NCI-H1105 treated with DMSO at 0.1 percent for 48 hours (cell line): ENCODE data around the gene PDSS2.

Source experiments
- DNase-seq: peaks from one replicate; lab custom pipeline; 2025; lab: John Stamatoyannopoulos, UW

Gene PDSS2

GRCh38 chr6:107271208-107271790, 188.1 kb downstream of the PDSS2 start:
- DNase-seq = no peak

GRCh38 chr6:107267634-107268033, 191.7 kb downstream of the PDSS2 start:
- DNase-seq = no peak

- no peak for DNase-seq
These were observed 192.4 kb downstream of the PDSS2 start for GRCh38 chr6:107267006-107267405.

- no peak for DNase-seq
These were observed 192.8 kb downstream of the PDSS2 start for GRCh38 chr6:107266563-107266962.

- no peak for DNase-seq
These were observed 195.0 kb downstream of the PDSS2 start for GRCh38 chr6:107264357-107264840.

GRCh38 chr6:107259951-107260350, 199.4 kb downstream of the PDSS2 start:
- no peak for DNase-seq

GRCh38 chr6:107248147-107248546, 211.2 kb downstream of the PDSS2 start:
- DNase-seq = no peak

- no peak for DNase-seq
These were observed 212.3 kb downstream of the PDSS2 start for GRCh38 chr6:107246972-107247615.

GRCh38 chr6:107246249-107246971, 213.0 kb downstream of the PDSS2 start:
- no peak for DNase-seq

- DNase-seq = no peak
These were observed 214.5 kb downstream of the PDSS2 start for GRCh38 chr6:107244742-107245480.

- peak; percentile 11 for DNase-seq
These were observed 215.2 kb downstream of the PDSS2 start for GRCh38 chr6:107244082-107244741.

GRCh38 chr6:107243471-107243870, 215.9 kb downstream of the PDSS2 start:
- DNase-seq = no peak

- DNase-seq = no peak
These were observed 221.2 kb downstream of the PDSS2 start for GRCh38 chr6:107237992-107238660.

- no peak for DNase-seq
These were observed 223.9 kb downstream of the PDSS2 start for GRCh38 chr6:107235511-107235910.

- DNase-seq = no peak
These were observed 224.4 kb downstream of the PDSS2 start for GRCh38 chr6:107235007-107235406.

- no peak for DNase-seq
These were observed 228.1 kb downstream of the PDSS2 start for GRCh38 chr6:107231243-107231642.

- no peak for DNase-seq
These were observed 228.9 kb downstream of the PDSS2 start for GRCh38 chr6:107230448-107230847.

GRCh38 chr6:107230024-107230423, 229.3 kb downstream of the PDSS2 start:
- no peak for DNase-seq

GRCh38 chr6:107228754-107229153, 230.6 kb downstream of the PDSS2 start:
- peak; percentile 67 for DNase-seq

- no peak for DNase-seq
These were observed 237.8 kb downstream of the PDSS2 start for GRCh38 chr6:107221519-107221918.

- DNase-seq = no peak
These were observed 239.5 kb downstream of the PDSS2 start for GRCh38 chr6:107219851-107220250.
